C4-2B (cell line): ENCODE results near the gene HELT.

Source experiments
- ZFX ChIP-seq: fragments of 450-650 bp; IDR thresholded peaks from 2 replicates; pipeline ENCODE4 v1.6.1; 2017
- TF ChIP-seq, protein P1 (sequence below): fragments of 450-650 bp; conservative IDR thresholded peaks from 2 replicates; pipeline ENCODE4 v1.5.1; 2017; ENCODE audit warnings: mild to moderate bottlenecking

DNA sequence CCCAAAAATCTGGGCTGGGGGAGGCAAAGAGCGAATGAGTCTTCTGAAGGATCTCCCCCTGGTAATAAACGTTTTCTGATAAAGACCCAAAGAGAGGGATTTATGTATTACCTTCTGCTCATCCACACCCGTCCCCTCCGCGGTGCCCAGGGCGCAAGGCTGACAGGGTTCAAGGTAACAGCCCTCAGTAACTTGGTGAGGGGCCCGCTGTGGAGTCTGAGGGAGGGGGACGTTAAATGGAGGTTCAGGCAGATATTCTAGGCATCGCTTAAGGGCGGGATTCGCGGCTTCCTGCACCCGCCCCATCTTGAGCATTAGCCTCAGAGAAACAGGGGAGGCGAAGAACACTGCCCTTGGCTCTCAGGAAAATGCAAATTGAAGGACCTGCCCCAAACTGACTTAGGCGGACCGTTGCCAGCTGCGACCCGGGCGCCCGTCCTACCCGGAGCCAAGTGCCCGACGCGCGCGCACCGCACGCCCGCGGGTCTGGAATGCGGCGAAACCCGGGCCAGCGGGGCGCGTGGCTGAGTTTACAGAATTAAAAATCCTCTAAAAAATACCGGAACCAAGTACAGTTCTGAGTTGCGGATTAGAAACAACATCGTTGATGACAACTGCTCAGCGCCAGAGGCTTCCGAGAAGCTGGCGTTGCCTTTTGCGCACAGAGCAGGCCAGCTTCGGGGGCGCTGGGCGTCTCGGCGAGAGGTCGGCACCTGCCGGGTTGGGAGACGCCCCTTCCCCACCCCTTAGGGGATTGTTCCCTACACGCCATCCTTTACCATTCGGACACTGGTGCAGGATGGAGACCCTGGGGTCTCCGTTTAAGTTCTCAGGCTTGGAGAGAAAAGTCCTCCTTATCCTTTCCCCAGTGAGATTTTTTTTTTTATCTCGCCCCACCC is 2.8 kb downstream of the HELT start:
- TF ChIP-seq, protein P1, sequence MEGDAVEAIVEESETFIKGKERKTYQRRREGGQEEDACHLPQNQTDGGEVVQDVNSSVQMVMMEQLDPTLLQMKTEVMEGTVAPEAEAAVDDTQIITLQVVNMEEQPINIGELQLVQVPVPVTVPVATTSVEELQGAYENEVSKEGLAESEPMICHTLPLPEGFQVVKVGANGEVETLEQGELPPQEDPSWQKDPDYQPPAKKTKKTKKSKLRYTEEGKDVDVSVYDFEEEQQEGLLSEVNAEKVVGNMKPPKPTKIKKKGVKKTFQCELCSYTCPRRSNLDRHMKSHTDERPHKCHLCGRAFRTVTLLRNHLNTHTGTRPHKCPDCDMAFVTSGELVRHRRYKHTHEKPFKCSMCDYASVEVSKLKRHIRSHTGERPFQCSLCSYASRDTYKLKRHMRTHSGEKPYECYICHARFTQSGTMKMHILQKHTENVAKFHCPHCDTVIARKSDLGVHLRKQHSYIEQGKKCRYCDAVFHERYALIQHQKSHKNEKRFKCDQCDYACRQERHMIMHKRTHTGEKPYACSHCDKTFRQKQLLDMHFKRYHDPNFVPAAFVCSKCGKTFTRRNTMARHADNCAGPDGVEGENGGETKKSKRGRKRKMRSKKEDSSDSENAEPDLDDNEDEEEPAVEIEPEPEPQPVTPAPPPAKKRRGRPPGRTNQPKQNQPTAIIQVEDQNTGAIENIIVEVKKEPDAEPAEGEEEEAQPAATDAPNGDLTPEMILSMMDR, result no peak
- TF ChIP-seq ZFX, result no peak
